ENCODE data around the gene SOAT2.

The SOAT2 gene

GRCh38 chr12:53102883-53103807 is at the start of gene SOAT2:
Gene SOAT2 (plus strand): TSS chr12:53103486. CDS start chr12:53103578, 92 bp downstream.
- DNase-seq (ENCODE audit: low read depth in 2 of 2): no peak

GRCh38 chr12:53054112-53054878 is 49.0 kb upstream of the SOAT2 start:
- peak; percentile 89 to 91 for DNase-seq (ENCODE audit: low read depth in 2 of 2)

GRCh38 chr12:53055471-53056266 is 47.6 kb upstream of the SOAT2 start:
- DNase-seq (ENCODE audit: low read depth in 2 of 2): no peak

- no peak for DNase-seq (ENCODE audit: low read depth in 2 of 2)
These were observed 47.0 kb upstream of the SOAT2 start for GRCh38 chr12:53056296-53056695.

- no peak for DNase-seq (ENCODE audit: low read depth in 2 of 2)
These were observed 46.4 kb upstream of the SOAT2 start for GRCh38 chr12:53056901-53057300.

GRCh38 chr12:53057816-53058500 is 45.3 kb upstream of the SOAT2 start:
- no peak for DNase-seq (ENCODE audit: low read depth in 2 of 2)

- DNase-seq (ENCODE audit: low read depth in 2 of 2): no peak
These were observed 44.4 kb upstream of the SOAT2 start for GRCh38 chr12:53058674-53059433.

- no peak for DNase-seq (ENCODE audit: low read depth in 2 of 2)
These were observed 43.7 kb upstream of the SOAT2 start for GRCh38 chr12:53059434-53060063.

- no peak for DNase-seq (ENCODE audit: low read depth in 2 of 2)
These were observed 43.1 kb upstream of the SOAT2 start for GRCh38 chr12:53060064-53060720.

GRCh38 chr12:53060721-53061276 is 42.5 kb upstream of the SOAT2 start:
- DNase-seq (ENCODE audit: low read depth in 2 of 2): no peak

- no peak for DNase-seq (ENCODE audit: low read depth in 2 of 2)
These were observed 41.8 kb upstream of the SOAT2 start for GRCh38 chr12:53061404-53062010.

- DNase-seq (ENCODE audit: low read depth in 2 of 2): no peak
These were observed 41.0 kb upstream of the SOAT2 start for GRCh38 chr12:53062011-53062961.

GRCh38 chr12:53062977-53063707 is 40.1 kb upstream of the SOAT2 start:
- DNase-seq (ENCODE audit: low read depth in 2 of 2): no peak

GRCh38 chr12:53063708-53064612 is 39.3 kb upstream of the SOAT2 start:
- DNase-seq (ENCODE audit: low read depth in 2 of 2): no peak

GRCh38 chr12:53064613-53065436 is 38.5 kb upstream of the SOAT2 start:
- no peak for DNase-seq (ENCODE audit: low read depth in 2 of 2)

Measured in stimulated activated CD4-positive, alpha-beta T cell treated with anti-CD3 and anti-CD28 coated beads, Interleukin-4, amount 100 ng/mL, for 48 hours (primary cell).